ENCODE measurements around the gene SLC39A11.
"Not testable (repeated sequence)": the region's sequence is repeated elsewhere in the genome, so short reads cannot be mapped to it uniquely, and the experiment has no call there.

SLC39A11 gene

DNA sequence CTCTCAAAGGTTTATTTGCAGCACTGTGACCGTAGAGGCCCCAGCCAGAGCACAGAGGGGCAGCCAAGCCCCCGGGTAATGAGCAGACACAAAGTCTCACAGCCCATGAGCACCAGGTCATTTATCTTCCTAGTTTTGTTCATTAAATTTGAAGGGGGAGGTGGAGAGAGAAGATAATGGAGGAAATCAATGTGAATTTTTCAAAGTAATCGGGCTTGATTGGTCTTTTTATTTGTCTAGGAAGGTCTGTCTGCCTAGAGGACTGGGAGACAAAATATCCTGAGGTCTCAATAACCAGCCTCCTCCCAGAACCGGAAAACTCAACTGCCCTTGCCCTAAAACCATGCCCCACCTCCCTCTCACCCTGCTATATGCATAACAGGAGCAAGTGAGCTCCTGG, 189.0 kb downstream of the SLC39A11 start:
- no peak for DNase-seq (ENCODE audit: extremely low read depth, low read depth)
- TF ChIP-seq, protein P1, sequence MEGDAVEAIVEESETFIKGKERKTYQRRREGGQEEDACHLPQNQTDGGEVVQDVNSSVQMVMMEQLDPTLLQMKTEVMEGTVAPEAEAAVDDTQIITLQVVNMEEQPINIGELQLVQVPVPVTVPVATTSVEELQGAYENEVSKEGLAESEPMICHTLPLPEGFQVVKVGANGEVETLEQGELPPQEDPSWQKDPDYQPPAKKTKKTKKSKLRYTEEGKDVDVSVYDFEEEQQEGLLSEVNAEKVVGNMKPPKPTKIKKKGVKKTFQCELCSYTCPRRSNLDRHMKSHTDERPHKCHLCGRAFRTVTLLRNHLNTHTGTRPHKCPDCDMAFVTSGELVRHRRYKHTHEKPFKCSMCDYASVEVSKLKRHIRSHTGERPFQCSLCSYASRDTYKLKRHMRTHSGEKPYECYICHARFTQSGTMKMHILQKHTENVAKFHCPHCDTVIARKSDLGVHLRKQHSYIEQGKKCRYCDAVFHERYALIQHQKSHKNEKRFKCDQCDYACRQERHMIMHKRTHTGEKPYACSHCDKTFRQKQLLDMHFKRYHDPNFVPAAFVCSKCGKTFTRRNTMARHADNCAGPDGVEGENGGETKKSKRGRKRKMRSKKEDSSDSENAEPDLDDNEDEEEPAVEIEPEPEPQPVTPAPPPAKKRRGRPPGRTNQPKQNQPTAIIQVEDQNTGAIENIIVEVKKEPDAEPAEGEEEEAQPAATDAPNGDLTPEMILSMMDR (IDR thresholded peaks at IDR 0.05; ENCODE audit: low read depth, low read length, missing control alignments): no peak
- no peak overlapping the region for H3K4me3 ChIP-seq (replicated peaks; ENCODE audit: low read depth, low read length)

DNA sequence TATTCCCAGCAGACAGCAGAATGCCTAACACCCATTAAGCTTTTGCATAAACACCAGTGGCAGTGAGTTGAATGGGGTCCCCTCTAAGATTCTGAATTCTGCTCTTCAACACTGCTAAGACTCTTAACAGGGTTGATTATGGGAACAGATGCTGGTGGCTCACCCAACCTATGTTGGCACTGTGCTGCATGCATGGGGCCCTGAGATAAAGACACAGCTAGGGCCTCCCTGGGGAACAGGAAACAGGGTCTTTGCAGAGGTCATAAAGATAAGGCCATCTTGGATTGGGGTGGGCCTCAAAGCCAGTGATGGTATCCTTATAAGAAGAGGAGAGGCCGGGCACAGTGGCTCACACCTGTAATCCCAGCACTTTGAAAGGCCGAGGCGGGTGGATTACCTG, 190.8 kb downstream of the SLC39A11 start:
- no peak overlapping the region for H3K4me3 ChIP-seq (replicated peaks; ENCODE audit: low read depth, low read length)
- TF ChIP-seq, protein P1 (IDR thresholded peaks at IDR 0.05; ENCODE audit: low read depth, low read length, missing control alignments): no peak

DNA sequence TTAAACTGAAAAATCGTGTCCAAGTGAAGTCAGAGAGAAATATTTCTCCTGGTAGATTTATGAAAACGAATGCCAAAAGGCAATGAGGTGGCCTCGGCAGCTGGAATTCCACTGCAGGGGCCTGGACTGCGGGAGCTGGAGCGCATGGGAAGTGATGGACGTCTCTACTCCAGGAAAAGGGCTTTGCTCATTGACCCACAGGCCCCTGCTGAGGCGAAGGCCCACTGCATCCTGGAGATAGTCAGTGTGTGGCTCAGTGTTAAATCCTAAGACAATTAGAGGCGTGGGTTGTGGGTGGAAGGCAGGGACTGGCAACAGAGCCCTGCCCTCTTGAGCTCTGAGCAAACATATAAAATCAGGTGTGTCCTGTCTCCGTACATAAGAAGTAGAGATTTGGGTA, 191.4 kb downstream of the SLC39A11 start:
- no peak overlapping the region for H3K4me3 ChIP-seq (replicated peaks; ENCODE audit: low read depth, low read length)
- TF ChIP-seq, protein P1 (IDR thresholded peaks at IDR 0.05; ENCODE audit: low read depth, low read length, missing control alignments): no peak
- no peak for DNase-seq (ENCODE audit: extremely low read depth, low read depth)

More for the DNA sequence above, 190.8 kb downstream of the SLC39A11 start:
- DNase-seq (ENCODE audit: extremely low read depth, low read depth): no peak

DNA sequence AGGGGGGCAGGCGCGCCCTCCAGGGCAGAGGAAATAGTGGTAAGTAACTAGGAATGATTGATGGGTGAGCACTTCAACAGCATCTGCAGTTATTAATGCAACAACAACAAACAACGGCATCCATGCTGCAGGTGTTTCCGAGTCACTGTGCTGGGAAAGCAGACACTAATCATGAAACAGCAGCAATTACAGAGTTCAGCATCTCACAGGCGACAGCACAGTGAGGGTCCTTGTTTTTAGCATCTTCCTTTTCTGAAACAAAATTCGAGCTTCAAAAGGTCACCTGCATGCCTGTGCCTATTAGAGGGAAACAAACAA, 191.9 kb downstream of the SLC39A11 start:
- no peak overlapping the region for H3K4me3 ChIP-seq (replicated peaks; ENCODE audit: low read depth, low read length)
- TF ChIP-seq, protein P1 (IDR thresholded peaks at IDR 0.05; ENCODE audit: low read depth, low read length, missing control alignments): no peak
- no peak for DNase-seq (ENCODE audit: extremely low read depth, low read depth)

DNA sequence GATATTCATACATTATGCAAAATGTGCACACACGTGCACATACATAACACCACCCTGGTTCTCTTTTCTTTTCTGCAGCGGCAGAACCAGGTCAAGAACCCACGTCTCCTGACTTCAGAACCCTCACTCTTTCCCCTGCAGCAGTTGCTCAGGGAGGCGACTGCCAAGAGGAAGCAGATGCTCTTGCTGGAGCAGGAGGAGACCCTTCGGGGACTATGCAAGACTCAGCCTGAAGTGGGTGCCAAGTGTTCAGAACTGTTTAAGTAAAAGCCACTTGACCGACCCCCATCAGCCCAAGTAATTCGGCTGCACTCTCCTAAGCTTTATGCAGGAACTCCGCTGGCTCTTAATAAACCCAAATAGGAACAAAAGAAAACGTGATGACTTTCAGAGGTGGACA, 193.8 kb downstream of the SLC39A11 start:
- no peak overlapping the region for H3K4me3 ChIP-seq (replicated peaks; ENCODE audit: low read depth, low read length)
- TF ChIP-seq, protein P1 (IDR thresholded peaks at IDR 0.05; ENCODE audit: low read depth, low read length, missing control alignments): no peak
- DNase-seq (ENCODE audit: extremely low read depth, low read depth): no peak

DNA sequence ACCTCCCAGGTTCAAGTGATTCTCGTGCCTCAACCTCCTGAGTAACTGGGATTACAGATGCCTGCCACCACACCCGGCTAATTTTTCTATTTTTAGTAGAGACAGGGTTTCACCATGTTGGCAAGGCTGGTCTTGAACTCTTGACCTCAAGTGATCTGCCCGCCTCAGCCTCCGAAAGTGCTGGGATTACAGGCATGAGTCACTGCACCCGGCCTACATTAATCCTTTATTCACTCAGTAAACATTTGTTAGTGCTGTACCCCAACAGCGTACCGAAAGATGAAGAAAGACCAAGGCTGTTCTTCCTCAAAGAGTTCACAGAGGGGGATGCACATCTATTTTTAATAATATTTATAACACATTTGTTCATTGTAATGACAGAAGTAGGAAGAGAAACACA, 196.2 kb downstream of the SLC39A11 start:
- not testable (repeated sequence) for H3K4me3 ChIP-seq (replicated peaks; ENCODE audit: low read depth, low read length); DNase-seq (ENCODE audit: extremely low read depth, low read depth)

DNA sequence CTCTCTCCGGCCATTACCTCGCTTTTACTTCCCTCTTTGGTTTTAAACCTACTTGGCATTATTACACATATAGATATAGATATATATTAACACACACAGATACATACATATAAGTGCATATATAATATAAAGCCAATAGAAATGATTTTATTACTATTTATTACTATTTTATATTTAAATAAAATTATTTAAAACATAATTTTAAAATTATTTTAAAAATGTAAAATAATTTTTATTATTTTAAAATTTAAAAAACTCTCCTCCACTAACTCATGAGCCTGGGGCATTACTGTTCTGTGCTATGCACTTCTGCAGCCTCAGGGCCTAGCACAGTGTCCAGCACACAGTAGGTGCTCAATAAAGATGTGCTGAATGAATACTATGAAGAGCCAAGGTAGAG, 200.9 kb downstream of the SLC39A11 start:
- DNase-seq (ENCODE audit: extremely low read depth, low read depth): no peak
- H3K4me3 ChIP-seq (replicated peaks; ENCODE audit: low read depth, low read length): no peak overlapping the region
- TF ChIP-seq, protein P1 (IDR thresholded peaks at IDR 0.05; ENCODE audit: low read depth, low read length, missing control alignments): no peak
